ENCODE results near the gene CHMP2A. TPM values are rescaled to one million over a fixed set of nuclear protein-coding genes. Genes with fewer than 3 reads are reported as not detected.

The CHMP2A gene
- 72.0 TPM for total RNA-seq

DNA sequence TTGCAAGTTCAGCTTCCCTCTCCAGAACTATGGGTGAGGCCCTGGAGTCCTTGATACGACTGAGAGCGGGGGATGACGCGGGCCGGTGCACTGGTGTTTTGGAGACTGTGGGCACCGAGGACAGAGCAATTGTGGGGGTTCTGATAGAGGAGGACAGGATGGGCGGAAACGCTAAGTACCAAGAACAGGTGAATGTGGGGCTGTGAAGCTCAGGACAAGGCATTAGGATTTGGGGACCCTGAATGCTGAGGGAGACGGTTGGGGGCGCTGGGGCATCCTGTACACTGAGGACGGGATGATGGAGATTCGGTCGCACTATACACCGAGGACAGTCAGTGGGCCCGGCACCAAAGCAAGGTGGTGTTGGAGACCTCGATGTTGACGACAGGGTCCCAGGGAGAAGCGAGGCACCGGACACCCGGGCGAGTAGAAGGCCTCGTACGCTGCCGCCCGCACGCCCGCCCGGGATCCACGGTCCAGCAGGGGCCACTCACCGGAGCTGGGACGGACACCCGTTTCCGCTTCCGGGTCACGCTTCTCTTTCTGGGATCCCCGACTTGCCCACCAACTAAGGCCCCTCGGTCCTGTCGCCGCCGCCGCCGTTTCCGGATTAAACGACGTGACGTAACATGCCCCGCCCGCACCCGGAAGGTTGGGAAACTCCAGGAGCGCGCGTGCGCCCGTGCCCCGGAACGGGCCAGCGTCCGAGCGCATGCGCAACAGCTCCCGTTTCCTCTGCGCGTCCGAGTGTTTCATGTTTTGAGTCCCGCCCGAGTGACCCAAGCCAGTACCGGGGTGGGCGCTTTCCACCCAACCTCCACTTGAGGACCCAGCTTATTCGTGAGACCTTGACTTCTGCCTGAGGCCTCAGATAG lies at the start of gene CHMP2A:
Gene CHMP2A, minus strand, starts transcription at position 612 of the 875 bp plus-strand sequence. CDS start 893 bp downstream, outside the sequence.

DNA sequence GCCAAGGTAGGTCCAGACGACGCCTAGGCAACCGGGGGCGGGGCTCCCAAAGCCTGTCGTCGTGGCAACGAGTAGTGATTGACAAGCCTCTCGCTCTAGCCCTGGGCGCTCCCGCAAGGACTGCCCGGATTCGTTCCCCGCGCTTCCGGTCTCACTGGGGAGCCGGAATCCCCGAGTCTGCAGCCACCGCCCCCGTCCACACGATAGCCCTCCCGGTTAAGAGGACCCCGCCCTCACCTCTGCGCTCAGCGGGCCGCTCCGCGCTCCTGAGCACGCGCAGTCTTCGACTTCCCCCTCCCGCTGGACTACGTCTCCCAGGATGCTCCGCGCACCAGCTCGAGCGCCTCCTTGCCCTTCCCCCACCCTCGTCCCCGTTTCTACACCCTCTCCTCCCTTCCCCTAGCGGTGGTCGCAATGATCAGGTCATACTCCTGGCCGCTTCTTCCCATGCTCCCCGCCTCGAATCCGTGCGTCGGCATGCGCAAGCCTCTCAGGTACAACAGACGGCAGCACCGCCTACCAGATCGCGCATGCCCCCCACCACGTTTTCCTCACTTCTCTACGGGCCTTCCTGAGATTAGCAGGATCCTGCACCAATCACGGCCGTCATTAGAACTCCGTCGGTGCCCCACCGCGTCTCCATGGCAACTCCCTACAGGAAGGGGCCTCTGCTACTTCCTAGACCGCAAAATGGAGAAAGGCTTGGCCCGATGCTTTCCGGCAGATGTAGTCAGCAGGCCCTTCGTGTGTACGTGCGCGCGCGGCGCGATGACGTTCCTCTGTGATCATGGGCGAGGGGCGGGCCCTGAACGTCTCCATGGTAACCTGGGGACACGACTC lies 18.1 kb upstream of the CHMP2A start, which contains the start of gene MZF1:
Gene MZF1, minus strand, starts transcription at position 518 of the 840 bp plus-strand sequence. CDS start 1,946 bp downstream, outside the sequence.

DNA sequence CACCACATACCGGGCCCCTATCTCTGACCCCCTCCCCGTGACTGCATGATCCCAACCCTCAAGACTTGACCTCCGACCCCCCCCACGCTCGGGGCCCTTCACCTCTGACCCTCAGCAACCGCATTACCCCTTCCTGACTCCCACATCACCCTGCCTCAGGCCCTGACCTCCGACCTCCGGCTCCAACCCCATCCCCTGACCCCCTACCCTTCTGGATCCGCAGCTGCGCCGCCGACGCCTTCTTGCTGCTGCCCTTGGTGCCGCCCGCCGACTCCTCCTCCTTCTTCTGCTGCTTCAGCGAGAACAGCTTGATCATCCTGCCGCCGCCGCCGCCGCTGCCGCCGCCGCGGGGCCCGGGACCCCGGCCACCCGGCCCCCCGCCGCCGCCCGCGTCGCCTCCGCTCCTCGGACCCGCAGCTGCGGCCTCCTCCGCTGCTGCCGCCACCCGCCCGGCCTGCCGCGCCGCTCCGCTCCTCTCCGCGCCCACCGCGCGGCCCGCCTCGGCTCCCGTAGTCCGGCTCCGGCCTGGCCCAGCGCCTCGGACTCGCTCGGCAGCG lies 3.2 kb upstream of the CHMP2A start, which contains the start of gene UBE2M:
Gene UBE2M, minus strand, starts transcription at position 546 of the 557 bp plus-strand sequence. Its CDS starts 230 bp downstream, at position 316.

DNA sequence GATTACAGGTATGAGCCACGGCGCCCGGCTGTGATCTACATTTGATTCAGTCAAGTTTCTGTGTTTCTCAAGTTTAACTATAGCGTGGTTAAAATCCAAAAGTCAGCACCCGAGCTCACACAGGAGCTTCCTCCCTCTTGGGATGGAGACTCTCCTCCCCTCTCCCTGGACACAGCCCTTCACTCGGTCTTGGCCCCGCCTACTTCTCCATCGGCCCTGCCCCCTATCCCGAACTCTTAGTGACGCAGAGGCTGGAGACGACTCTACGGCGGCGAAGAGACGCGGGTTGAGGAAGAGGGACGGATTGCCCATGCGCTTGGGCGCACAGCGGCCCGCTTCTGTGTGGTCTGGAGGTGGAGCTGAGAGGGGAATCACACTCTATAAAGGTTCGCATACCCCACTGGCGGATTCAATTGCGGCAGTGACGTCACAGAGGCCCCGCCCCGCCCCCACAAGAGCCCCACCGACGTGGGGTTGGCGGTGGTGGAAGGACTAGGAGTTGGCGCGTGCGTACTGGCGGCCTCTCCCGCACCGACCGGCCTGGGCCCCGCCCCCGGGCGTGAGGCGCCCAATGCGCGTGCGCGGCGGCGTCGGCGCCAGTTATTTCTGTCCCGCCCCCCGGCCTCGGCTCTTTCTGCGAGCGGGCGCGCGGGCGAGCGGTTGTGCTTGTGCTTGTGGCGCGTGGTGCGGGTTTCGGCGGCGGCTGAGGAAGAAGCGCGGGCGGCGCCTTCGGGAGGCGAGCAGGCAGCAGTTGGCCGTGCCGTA lies 10.9 kb downstream of the CHMP2A start, which contains the start of gene TRIM28:
Gene TRIM28, plus strand, starts transcription at position 239 of the 765 bp plus-strand sequence. CDS start 694 bp downstream, outside the sequence.

GRCh38 chr19:58519355-58520256 lies 35.3 kb downstream of the CHMP2A start, which contains the start of gene ZBTB45:
Gene ZBTB45, minus strand, starts transcription at chr19:58519810. Its CDS starts 2,137 bp downstream, at chr19:58517673.

GRCh38 chr19:58511353-58512208 lies 43.3 kb downstream of the CHMP2A start, which contains the start of gene SLC27A5:
Gene SLC27A5, minus strand, starts transcription at chr19:58511992. Its CDS starts 37 bp downstream, at chr19:58511955.

Small RNA genes within 50 kb of the gene (small RNA-seq; reads per million reads assigned to genes)
- gene MIR6807 (ENCODE audit: low replicate concordance) (0.12 reads per million), gene RN7SL525P (ENCODE audit: low replicate concordance) (not detected)

Other genes with a start within 250 kb of the CHMP2A start
- gene ERVK3-1, start 249.7 kb downstream of the CHMP2A start, total RNA-seq, result 49.8 TPM
- 4.4 TPM for gene ZSCAN22, start 228.1 kb downstream of the CHMP2A start, total RNA-seq
- gene A1BG, start 201.6 kb downstream of the CHMP2A start, total RNA-seq, result 4.1 TPM
- 8.1 TPM for gene ZNF497, start 192.4 kb downstream of the CHMP2A start, total RNA-seq
- gene ZNF837, start 174.1 kb downstream of the CHMP2A start, total RNA-seq, result 1.6 TPM
- 1,498 TPM for gene RPS5, start 167.8 kb downstream of the CHMP2A start, total RNA-seq
- gene RNF225, start 159.4 kb downstream of the CHMP2A start, total RNA-seq, result not detected
- gene ZNF584, start 146.5 kb downstream of the CHMP2A start, total RNA-seq, result 27.9 TPM
- 21.0 TPM for gene ZNF132, start 115.0 kb downstream of the CHMP2A start, total RNA-seq
- gene ZNF324B, start 103.5 kb downstream of the CHMP2A start, total RNA-seq, result 21.9 TPM
- gene ZNF324, start 88.0 kb downstream of the CHMP2A start, total RNA-seq, result 34.1 TPM
- gene ZNF446, start 78.8 kb downstream of the CHMP2A start, total RNA-seq, result 16.0 TPM
- 7.5 TPM for gene SLC27A5, start 43.1 kb downstream of the CHMP2A start, total RNA-seq
- 10.3 TPM for gene ZBTB45, start 35.3 kb downstream of the CHMP2A start, total RNA-seq
- gene TRIM28, start 11.0 kb downstream of the CHMP2A start, total RNA-seq, result 345 TPM
- gene UBE2M, start 3.5 kb upstream of the CHMP2A start, total RNA-seq, result 38.8 TPM
- gene MZF1, start 18.2 kb upstream of the CHMP2A start, total RNA-seq, result 26.3 TPM